Superior temporal gyrus (tissue), 1 donor: ENCODE data around the gene CA5B.
"Not testable (repeated sequence)": the region's sequence is repeated elsewhere in the genome, so short reads cannot be mapped to it uniquely, and the experiment has no call there.

ENCODE experiments used
- DNase-seq: peaks from one replicate; pipeline ENCODE4 v3.0.0-alpha.2; 2016; ENCODE audit errors: extremely low spot score

Gene CA5B

DNA sequence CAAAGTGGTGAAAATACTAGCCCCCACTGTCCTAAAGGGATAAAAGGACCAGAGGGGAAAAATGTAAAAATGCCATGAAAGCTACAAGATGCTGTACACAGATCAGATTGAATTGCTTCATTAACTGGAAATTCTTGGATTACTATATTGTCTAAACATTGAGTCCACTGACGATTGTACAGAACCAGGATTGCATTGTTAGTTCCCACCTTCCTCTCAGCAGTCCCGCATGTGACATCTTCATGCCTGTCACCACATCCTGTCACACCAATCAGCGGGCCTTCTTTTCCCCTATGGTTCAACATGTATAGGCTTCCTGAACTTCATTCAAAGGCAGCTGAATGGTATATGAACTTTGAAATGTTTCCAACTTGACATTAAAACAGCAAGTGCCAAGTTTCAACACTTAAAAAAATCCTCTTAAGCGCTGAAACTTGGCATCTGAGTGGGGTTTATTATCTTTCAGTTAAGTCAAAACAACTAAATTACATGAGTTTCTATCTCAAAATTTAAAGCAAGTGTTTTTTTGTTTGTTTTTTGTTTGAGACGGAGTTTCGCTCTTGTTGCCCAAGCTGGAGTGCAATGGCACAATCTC, 76.8 kb downstream of the CA5B start:
- no peak for DNase-seq

DNA sequence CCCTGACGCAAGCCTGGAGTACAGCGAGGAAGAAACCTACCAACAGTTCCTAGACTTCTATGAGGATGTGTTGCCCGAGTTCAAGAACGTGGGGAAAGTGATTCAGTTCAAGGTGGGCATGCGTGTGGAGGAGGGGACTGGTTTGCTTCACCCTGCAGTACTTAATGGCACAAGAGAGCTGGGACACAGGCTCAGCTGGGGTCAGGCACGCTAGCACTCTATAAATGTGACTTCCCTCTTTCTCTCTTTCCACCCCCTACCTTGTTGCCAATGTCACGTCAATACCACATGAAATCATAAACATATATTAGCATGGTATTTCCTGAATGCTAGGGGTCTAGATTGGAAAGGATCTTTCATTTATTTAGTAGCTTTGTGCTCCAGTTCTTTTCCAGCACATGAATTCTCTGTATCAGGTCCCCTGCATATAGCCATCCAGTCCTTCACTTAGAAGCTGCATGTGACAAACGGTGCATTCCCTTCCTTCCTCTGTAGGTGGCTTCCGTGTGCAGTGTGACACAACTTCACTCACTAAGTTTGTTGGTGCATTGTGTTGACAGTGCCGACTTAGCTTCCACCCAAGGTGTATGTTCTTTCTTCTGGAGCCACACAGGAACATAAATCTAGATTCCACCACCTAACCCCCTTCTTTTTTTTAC, 77.8 kb downstream of the CA5B start:
- DNase-seq = peak; percentile 33

DNA sequence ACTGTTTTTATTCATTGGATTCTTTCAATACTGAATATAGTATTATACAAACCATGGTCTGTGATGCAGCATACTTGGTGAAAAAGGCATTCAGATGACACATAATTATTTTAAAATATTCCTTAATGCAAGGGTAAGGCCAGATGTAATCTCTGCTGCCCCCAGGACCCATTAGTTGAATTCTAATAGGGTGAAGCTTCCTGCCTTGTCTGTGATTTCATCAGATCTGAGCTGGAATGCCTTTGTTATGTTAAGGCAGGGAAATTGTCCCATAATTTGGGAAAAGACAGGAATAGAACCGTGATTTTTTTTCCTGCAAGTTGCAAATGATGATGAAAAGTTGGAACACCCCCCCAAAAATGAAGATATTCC, 78.4 kb downstream of the CA5B start:
- DNase-seq = no peak

DNA sequence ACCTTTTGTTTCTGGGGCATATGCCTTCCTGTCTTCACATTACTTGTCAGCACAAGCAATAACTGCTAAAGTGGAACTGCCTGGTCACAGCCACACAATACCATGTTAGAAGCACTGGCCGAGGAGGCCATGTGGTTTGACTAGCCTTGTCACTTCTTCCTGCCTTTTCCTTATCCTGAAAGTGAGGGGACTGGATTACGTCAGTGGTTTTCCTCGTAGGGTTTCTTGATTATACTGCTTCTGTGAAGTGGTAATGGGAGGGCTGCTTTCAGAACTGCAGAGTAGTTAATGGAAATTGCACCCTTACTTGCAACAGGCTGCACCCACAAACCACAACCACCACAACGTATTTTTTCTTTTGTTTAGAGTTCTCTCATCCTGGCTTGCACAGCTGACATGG, 78.8 kb downstream of the CA5B start:
- DNase-seq = no peak

DNA sequence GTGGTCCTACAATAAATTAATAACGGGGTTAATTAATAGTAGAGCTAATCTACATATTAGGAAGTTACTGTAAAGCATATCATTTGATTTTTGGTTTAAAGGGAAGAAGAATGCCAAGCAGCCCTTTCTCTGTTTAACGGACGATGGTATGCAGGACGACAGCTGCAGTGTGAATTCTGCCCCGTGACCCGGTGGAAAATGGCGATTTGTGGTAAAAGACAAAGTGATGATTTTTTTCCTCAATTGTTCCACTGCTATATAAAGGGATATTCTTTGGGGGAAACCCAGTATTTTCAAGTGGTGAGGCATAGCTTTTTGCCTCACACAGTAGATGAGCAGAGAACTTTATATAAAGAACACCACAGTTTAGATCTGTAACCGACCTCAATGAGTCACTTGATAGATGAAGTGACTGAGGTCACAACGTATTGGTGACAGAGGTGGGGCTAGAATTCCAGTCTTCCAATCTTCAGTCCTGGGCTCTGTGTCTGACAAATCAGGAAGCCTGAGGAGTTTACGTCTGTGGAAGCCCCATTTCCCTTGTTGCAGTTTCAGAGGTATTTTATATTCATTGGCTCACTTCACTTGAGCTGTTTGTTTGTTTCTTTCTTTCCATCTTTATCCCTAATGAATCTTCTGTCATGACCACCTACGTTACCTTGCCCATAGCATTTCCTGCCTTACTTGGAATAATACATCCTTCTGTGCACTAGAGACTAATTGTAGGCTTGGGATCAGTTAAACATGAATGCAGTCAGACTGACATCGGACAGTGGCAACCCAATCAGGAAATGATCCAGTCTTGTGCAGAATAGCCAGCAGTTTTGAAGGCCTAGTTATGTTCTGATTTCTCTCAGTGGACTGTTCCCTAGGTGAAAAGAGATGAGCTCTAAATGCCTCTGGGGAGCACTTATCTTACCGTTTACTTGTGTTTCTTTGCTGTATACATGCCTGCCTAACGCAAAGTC, 82.3 kb downstream of the CA5B start:
- no peak for DNase-seq

DNA sequence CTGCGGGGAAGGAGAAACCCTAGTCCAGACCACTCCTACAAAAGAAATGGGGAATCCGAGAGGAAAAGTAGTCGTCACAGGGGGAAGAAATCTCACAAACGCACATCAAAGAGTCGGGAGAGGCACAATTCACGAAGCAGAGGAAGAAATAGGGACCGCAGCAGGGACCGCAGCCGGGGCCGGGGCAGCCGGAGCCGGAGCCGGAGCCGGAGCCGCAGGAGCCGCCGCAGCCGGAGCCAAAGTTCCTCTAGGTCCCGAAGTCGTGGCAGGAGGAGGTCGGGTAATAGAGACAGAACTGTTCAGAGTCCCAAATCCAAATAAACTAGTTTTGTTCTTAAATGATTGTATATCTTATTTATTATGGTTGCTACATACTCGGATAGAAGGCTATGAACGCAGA, 84.9 kb downstream of the CA5B start:
- DNase-seq = no peak

DNA sequence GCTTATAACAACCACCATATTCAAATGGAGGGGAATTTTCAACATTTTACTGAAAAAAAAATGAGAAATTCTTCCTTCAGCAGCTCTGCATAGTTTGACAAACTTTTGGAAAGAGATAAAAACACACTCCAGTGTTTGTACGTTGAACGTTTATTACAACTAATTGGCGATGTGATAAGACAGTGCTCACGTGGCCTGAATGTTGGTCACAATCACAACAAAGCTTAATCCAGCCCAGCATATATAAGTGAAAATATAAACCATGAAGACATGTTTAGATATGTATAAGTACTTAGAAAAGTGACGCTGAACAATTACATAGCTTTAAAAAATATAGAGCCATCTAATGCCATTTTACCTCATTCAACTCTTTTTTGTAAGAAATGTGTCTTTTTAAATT, 87.9 kb downstream of the CA5B start:
- DNase-seq = no peak

DNA sequence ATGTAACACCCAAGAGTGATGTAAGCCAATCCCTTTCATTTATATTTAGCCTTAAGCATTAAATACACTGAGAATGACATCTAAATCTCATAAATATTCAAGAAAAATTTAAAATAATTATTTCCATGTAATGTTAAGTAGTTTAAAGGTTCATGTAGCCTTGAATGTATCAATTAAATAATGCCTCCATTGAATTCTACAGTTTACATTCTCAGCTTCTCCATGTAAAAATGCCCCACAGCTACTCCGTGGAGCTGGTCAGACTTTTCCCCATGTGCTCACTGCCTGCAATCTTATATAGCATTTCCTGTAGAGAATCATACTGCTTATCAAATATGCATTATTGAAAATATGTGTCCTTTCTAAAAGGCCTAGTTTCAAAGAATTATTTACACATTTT, 91.1 kb downstream of the CA5B start:
- DNase-seq = no peak

DNA sequence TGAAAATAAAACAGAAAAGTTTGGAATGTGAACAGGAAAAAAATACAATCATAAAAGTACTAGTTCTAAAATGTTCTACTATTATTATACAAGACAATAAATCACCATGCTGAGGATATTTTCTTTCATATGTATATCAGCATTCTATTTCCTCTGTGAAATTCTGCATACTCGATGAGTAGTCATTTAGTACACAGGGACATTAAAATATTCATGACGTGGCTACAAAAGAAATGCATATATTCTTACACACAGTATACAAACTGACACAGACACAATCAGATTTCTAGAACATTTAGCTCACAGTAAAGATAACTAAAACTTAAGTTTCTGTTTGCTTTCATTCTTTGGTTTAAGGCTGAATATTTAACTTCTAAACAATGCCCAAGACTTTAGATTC, 93.3 kb downstream of the CA5B start:
- DNase-seq = not testable (repeated sequence)

DNA sequence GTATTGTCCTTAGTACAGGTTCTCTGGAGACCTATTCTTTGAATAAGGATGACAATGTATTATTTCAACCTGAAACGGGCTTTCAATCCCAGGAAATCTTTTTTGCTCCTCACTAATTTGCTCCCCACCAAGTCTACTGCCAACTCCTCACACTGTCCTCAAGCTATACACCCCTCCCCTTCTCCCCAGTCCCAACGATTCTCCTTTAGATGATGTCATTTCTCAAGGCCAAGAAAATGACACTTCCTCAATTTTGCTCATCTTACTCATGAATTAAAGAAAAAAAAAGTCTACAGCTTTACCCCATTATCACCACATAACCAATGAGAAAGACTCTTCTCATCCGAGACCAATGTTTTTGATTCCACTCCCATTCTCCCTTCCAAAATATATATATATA, 96.0 kb downstream of the CA5B start:
- no peak for DNase-seq

DNA sequence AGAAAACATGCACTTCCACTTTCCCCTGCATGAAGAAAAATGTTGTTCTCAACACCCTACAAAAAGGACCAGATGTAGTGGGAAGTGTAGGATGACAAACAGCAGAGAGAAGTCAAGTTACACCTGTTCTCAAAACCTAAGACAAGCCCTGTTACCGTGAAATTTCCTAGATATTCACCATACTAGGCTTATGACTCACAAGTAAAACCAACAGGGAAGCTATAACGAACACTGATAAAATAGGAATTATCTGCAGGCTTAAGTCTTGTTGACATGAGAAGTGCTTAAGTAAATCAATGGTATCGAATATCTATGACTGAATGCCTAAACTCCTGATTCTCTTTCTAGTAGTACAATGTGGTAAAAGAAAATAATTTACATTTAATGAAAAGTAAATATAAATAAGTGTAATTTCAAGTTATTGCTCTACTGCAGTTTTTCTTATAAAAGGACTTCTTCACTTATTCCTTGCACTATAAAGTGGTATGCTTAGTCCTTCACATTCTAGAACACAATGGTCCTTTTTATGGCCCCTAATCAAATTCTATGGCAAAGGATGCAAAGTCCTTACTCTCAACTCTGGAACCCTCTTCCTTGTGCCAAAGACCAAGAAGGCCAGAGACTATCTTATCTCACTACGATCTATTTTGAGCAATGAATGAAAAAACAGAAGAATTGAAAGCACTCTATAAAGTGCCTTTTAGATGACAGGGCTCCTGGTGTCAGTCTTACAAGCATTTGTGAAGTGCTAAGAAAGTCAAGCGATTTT, 96.9 kb downstream of the CA5B start:
- DNase-seq = no peak
